ENCODE results near the gene C5AR1. TPM values are rescaled to one million over a fixed set of nuclear protein-coding genes. Genes with fewer than 3 reads are reported as not detected.
"Not testable (repeated sequence)": the region's sequence is repeated elsewhere in the genome, so short reads cannot be mapped to it uniquely, and the experiment has no call there.

The C5AR1 gene
- total RNA-seq, 1 donor from 2014 or later, result 0.80 TPM

DNA sequence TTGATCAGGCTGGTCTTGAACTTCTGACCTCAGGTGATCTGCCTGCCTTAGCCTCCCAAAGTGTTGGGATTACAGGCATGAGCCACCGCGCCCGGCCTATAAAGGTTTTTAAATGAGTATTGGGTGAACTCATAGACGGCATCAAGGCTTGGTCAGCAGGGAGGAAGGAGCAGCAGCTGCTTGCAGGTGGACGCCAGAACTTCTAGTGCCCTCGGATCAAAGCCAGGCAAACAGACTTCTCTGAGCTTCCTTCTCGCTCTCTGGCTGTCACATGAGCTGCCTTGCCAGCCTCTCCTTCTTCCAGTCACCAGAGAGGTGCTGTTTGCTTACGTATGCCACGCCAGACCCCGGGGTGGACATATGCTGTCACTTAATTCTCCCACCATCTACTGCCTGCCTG, 55.8 kb downstream of the C5AR1 start:
- not testable (repeated sequence) for DNase-seq (ENCODE audit: low read depth)

DNA sequence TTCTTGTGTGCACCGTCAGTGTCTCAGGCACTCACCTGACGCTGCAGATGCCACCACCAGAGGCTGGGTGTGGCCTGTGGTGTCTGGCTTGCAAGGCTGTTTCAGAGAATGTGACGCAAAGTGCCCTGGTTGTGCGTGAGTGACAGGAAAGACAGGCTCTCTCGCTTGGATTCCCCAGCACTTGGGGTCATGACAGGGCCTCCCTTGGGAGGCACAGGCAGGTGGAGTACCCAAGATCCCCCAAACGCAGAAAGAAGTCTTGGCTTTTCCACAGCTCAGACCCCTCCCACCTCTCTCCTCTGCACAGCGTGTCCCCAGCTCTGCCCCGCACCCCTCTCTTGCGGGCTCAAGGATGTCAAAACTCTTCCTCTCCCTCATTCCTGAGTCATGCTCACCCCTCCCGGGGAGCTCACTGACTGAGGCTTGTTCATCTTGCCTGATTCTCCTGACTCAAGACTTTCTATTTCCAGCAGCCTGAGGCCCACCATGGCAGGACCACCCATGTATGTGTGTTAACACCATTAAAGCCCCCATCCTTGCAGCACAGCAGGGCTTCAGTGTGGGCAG, 60.5 kb downstream of the C5AR1 start:
- no peak for DNase-seq (ENCODE audit: low read depth)

DNA sequence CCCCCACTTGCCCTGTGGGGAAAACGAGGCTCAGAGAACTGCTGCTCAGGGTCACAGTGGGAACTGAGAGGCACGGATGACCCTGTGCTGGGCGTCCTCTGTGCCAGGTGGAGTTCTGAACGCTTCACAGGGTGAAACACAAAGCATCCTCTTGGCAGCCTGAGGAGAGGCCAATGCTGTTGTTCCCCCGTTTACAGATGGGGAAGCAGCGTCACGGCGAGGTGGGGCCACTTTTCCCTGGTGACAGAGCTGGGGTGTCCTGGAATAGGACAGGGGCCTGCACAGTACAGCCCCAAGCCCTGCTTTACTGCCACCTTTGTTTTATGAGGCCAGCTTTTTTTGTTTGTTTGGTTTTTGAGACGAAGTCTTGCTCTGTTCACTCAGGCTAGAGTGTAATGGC, 61.6 kb downstream of the C5AR1 start:
- no peak for DNase-seq (ENCODE audit: low read depth)

Other genes starting within 250 kb of the C5AR1 start
- gene ZC3H4, start 196.1 kb upstream of the C5AR1 start, total RNA-seq, result 7.5 and 20.4 TPM in 2 replicates
- 106 and 164 TPM in 2 replicates for gene SAE1, start 179.0 kb upstream of the C5AR1 start, total RNA-seq
- gene BBC3, start 78.7 kb upstream of the C5AR1 start, total RNA-seq, result 21.1 and 29.7 TPM in 2 replicates
- gene CCDC9, start 53.3 kb upstream of the C5AR1 start, total RNA-seq, result 4.0 and 9.8 TPM in 2 replicates
- 1.4 and 1.8 TPM in 2 replicates for gene INAFM1, start 35.0 kb upstream of the C5AR1 start, total RNA-seq
- gene C5AR2, start 22.3 kb downstream of the C5AR1 start, total RNA-seq, result 0.30 TPM in 1 of 2 replicates, not detected in the other
- gene DHX34, start 39.5 kb downstream of the C5AR1 start, total RNA-seq, result 7.1 and 13.4 TPM in 2 replicates
- gene MEIS3, start 109.7 kb downstream of the C5AR1 start, total RNA-seq, result 3.6 and 9.1 TPM in 2 replicates
- 0.30 and 1.6 TPM in 2 replicates for gene SLC8A2, start 162.0 kb downstream of the C5AR1 start, total RNA-seq
- 1.4 and 7.1 TPM in 2 replicates for gene KPTN, start 174.4 kb downstream of the C5AR1 start, total RNA-seq
- gene NAPA, start 205.2 kb downstream of the C5AR1 start, total RNA-seq, result 95.9 and 131 TPM in 2 replicates